Heart left ventricle (tissue), 16 donors: ENCODE data around the gene PCSK5. TPM values are rescaled to one million over a fixed set of nuclear protein-coding genes. Genes with fewer than 3 reads are reported as not detected.

Source experiments
- ATAC-seq, 4 donors: fragments of 200-7000 bp; cut with Tn5 transposase; one replicate each; pipeline ENCODE4 v1.9.1; 2020 to 2022; ENCODE audit warnings: moderate library complexity in 4 of 4, mild to moderate bottlenecking in 3 of 4, moderate number of reproducible peaks in 1 of 4
- DNase-seq, 5 donors: peaks; one replicate each; pipeline ENCODE4 v3.0.0-alpha.2; 2020
- H3K27ac ChIP-seq, 12 donors: fragments of 200-600 bp; sonication (generic) in 4 of 12; one replicate each; pipeline versions ENCODE4 v1.5.0 to v1.8.0; 2016 to 2022; ENCODE audit warnings: mild to moderate bottlenecking in 2 of 12
- H3K27me3 ChIP-seq, 9 donors: fragments of 200-600 bp; sonication (generic) in 2 of 9; one replicate each; pipeline versions ENCODE4 v1.5.1 to v1.8.0; 2016 to 2022; ENCODE audit warnings: mild to moderate bottlenecking in 3 of 9
- H3K36me3 ChIP-seq, 9 donors: fragments of 200-600 bp; sonication (generic) in 2 of 9; one replicate each; pipeline versions ENCODE4 v1.5.0 to v1.8.0; 2018 to 2022; ENCODE audit warnings: mild to moderate bottlenecking in 2 of 9
- H3K4me1 ChIP-seq, 12 donors: fragments of 200-600 bp; sonication (generic) in 4 of 12; one replicate each; pipeline versions ENCODE4 v1.5.0 to v1.8.0; 2016 to 2022; ENCODE audit warnings: mild to moderate bottlenecking in 3 of 12
- H3K4me3 ChIP-seq, 12 donors: fragments of 200-600 bp; sonication (generic) in 4 of 12; one replicate each; pipeline versions ENCODE4 v1.5.0 to v1.8.0; 2017 to 2022; ENCODE audit warnings: mild to moderate bottlenecking in 9 of 12, moderate library complexity in 4 of 12
- H3K9me3 ChIP-seq, 12 donors: fragments of 200-600 bp; sonication (generic) in 4 of 12; one replicate each; pipeline versions ENCODE4 v1.5.0 to v1.8.0; 2016 to 2022; ENCODE audit warnings: mild to moderate bottlenecking in 1 of 12
- POLR2A ChIP-seq, 2 donors: fragments of 450-650 bp; IDR thresholded peaks; one replicate each; pipeline ENCODE4 v1.6.1; 2017; ENCODE audit warnings: antibody characterized with exemption in 2 of 2, mild to moderate bottlenecking in 2 of 2, moderate library complexity in 2 of 2
- WGBS, 4 donors: extraction: QIAGEN DNeasy Blood & Tissue Kit in 2 of 4; methylation state at CpG; one replicate each; pipeline versions ENCODE4 v1.1.5 to v1.1.7; 2013 to 2018; 5-methylcytosine and 5-hydroxymethylcytosine counted together
- intact Hi-C, 10 donors: fragments of 100-400 bp; cut with DNase I; formaldehyde crosslinking; loops; one replicate each; pipeline versions ENCODE4 v1.11.1 to v1.14.2; 2022
- polyA plus RNA-seq, 2 donors: library from polyadenylated mRNA; stranded (reverse); fragments of 200-250 nt; gene quantifications; one replicate each; pipeline ENCODE4 v1.2.3, GENCODE V29; 2013
- total RNA-seq, 9 donors: library from RNA; depleted of rRNA in 2 of 9; stranded (reverse); fragments of >200 nt in 2 of 9; fragmentation: NEBNext Ultra II Directional in 3 of 9; extraction: Animal tissue kit (Norgen Biotek cat#: 25700) in 3 of 9; gene quantifications; one replicate each; pipeline versions ENCODE4 v1.1.0 to v1.2.4, GENCODE V29; 2016 to 2023
- TF ChIP-seq, protein P1 (sequence below), 12 donors: fragments of 200-600 bp; sonication (generic) in 4 of 12; IDR thresholded peaks; one replicate each; pipeline versions ENCODE4 v1.5.0 to v1.8.0; 2018 to 2022; ENCODE audit warnings: antibody characterized with exemption in 12 of 12, mild to moderate bottlenecking in 5 of 12
- donor health status: ischemic (EF 13 %, LVEDD 7.1; RV severe dilation, severe dysfunction).
- donor health status: healthy with polysubstance abuse.
- donor health status: DM: no; HTN: yes; CAD: no.
- donor health status: DM: no; HTN: no; CAD: no.
- donor health status: ischemic (EF 25% LVEDD 6.9; RV normal size, moderate dysfunction).
- donor health status: ischemic (EF 25% LVEDD 5.7; RV mildly dilated, moderate dysfunction).
- donor health status: healthy.
- donor health status: DM: yes; HTN: yes; CAD: no.
- donor health status: ischemic (EF 35%, LVEDD 5.7; RV mildly dilated, moderate dysfunction).
- donor health status: nonischemic (EF 11% LVEDD 7.7; RV severe dilation, severe dysfunction).
- donor health status: DM: yes; HTN: yes; CAD: no.
- donor health status: PGD.
- donor health status: ischemic (EF 29% LVEDD 5.4; RV normal size, mild dysfunction).
- donor health status: nonischemic (EF 23%, LVEDD 6.1; RV moderate dilation, normal function).

Gene PCSK5
- total and polyA plus RNA-seq, 11 donors, result 1.3 to 13.6 (median 5.9) TPM

DNA sequence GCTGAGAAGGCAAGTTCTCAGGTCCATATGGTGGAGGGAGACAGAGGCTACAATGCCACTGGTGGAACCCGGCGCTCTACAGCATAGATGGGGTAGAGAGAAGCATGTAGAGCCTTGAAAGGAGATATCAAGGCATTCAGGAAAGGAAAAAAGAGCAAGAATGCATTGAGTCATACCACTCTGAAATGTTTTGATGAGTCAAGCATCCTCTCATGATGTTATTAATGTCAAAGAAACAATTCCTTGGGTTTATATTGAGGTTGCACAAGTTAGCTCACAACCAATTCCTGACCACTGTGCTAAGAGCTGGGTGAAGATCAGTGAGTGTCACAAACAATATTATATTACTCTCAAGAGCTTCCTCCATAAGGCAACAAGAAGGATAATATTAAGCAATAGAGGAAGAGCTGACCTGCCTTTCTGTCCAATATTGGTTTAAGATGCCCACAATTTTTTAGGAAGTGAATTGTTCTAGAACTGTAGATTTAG lies 325.7 kb downstream of the PCSK5 start:
- H3K9me3 ChIP-seq, result no peaks in the 10 kb centered on the region
- peak in 1 of 4 donors; percentile 20 for ATAC-seq
- whole genome bisulfite sequencing, 4 donors, result 94 to 98% (median 96%) methylated on average over 2 of the region's 2 CpGs
- intact Hi-C loops, result no loop called here
- H3K4me1 ChIP-seq, result peaks cover 0 to 7% (median 0%) of the 10 kb centered on the region in 12 donors
- H3K27ac ChIP-seq, result no peak overlapping the region
- no peak overlapping the region for H3K4me3 ChIP-seq
- H3K27me3 ChIP-seq, result peaks cover 0 to 21% (median 3%) of the 10 kb centered on the region in 9 donors
- H3K36me3 ChIP-seq, result no peaks in the 10 kb centered on the region
- TF ChIP-seq, protein P1, sequence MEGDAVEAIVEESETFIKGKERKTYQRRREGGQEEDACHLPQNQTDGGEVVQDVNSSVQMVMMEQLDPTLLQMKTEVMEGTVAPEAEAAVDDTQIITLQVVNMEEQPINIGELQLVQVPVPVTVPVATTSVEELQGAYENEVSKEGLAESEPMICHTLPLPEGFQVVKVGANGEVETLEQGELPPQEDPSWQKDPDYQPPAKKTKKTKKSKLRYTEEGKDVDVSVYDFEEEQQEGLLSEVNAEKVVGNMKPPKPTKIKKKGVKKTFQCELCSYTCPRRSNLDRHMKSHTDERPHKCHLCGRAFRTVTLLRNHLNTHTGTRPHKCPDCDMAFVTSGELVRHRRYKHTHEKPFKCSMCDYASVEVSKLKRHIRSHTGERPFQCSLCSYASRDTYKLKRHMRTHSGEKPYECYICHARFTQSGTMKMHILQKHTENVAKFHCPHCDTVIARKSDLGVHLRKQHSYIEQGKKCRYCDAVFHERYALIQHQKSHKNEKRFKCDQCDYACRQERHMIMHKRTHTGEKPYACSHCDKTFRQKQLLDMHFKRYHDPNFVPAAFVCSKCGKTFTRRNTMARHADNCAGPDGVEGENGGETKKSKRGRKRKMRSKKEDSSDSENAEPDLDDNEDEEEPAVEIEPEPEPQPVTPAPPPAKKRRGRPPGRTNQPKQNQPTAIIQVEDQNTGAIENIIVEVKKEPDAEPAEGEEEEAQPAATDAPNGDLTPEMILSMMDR (IDR thresholded peaks at IDR 0.05), result no peak
- TF ChIP-seq POLR2A (IDR thresholded peaks at IDR 0.05), result no peak
- DNase-seq, result no peak

DNA sequence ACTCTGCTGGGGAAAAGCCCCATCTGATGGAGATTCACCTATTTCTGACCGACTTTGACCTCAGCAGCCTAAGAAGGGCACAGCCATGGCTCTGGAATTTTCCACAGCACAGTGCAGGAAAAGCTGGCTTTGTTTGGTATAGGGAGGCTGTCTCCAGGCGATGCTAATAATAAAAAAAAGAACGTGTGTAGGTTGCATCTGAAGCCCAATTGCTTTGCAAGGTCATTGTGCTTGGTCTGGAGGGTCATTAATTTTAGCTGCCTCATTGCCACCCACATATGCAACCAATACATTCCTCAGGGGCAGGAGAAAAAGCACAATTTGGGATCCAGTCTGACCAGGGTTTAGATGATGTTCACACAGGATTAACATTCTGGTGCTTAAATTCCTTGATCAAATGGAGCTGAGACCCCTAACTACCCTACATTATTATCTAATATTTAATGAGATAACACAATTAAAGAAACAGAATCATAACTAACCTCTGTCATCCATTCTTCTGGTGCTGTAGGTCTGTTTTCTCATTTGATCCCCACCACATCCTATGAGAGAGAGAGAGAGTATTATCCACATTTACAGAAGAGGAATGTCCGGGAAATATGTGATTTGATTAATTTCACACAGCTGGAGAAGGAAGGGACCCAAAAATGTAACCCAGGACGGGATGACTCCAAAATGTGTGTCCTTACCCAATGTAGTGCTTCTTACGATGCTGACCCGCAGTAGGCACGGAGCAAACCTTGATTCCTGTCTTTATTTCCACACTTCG lies 327.8 kb downstream of the PCSK5 start:
- ATAC-seq (no peak), DNase-seq (no peak)
- intact Hi-C loops, result no loop called here
- Histone ChIP-seq H3K9me3 (no peaks in the 10 kb centered on the region), H3K4me3 (no peak overlapping the region), H3K27me3 (peaks cover 0 to 15% (median 0%) of the 10 kb centered on the region in 9 donors), H3K4me1 (peaks cover 0 to 7% (median 0%) of the 10 kb centered on the region in 12 donors), H3K36me3 (no peaks in the 10 kb centered on the region), H3K27ac (no peak overlapping the region)
- 75 to 79% (median 75%) methylated on average over 9 of the region's 9 CpGs for WGBS, 4 donors
- no peak for TF ChIP-seq POLR2A (IDR thresholded peaks at IDR 0.05)
- TF ChIP-seq, protein P1 (IDR thresholded peaks at IDR 0.05), result no peak

DNA sequence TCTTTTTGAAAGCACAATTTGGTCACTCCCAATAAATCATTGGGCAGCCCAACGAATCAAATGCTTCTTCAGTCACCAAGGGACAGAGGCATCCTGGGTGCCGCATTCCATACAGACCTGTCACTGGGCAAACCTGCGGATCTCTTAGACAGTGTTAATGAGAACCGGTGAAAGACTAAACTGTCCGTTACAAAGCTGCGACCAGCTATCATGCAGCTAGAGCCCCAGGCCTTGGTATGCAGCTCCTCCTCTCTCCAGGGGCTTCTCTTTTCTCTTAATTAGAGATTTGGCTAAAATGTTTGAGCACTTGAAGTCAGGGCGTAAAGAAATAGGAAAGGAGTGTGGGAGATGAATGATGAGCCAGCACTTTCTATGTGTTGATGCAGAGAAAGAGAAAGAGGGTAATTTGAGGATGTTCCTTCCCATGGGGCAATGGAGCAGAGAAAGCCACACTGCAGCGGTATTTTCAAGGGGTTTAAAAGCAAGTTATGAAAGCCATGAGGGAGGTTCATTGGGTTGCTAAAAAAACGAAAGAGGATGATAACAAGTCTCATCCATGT lies 328.5 kb downstream of the PCSK5 start:
- H3K4me3 ChIP-seq, result no peak overlapping the region
- no peak for TF ChIP-seq POLR2A (IDR thresholded peaks at IDR 0.05)
- TF ChIP-seq, protein P1 (IDR thresholded peaks at IDR 0.05), result no peak
- ATAC-seq, result no peak
- H3K27me3 ChIP-seq, result peaks cover 0 to 13% (median 0%) of the 10 kb centered on the region in 9 donors
- no peaks in the 10 kb centered on the region for H3K36me3 ChIP-seq
- intact Hi-C loops, result no loop called here
- H3K9me3 ChIP-seq, result no peaks in the 10 kb centered on the region
- H3K27ac ChIP-seq, result no peak overlapping the region
- peaks cover 0 to 7% (median 0%) of the 10 kb centered on the region in 12 donors for H3K4me1 ChIP-seq
- 68 to 76% (median 71%) methylated on average over 9 of the region's 9 CpGs for WGBS, 4 donors
- DNase-seq, result no peak

DNA sequence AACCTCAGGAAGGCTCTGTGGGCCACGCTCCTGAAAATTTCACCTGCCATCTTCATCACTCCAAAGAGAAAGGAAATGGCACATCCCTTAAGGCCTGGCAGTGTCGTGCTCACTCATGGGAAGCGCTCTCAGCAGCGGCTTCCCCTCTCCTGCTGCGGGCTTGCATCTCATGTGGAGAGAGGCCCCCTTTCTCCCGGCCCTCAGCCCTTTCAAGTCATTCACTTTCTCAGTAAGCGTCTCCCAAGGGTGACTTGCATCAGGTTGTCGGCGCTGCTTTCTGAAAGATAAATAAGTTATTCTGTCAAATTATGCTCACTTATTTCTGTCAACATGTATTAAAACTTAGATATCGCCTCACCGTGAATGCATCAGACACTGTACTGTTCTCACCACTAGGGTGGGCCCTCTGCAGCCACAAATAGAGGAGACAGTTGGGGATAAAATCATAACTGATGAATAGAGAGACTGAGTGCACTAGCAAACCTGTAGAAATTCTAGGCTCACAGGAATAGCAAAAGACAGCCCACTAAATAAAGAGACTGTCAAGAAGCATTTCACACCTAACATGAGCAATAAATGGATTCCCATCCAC lies 329.2 kb downstream of the PCSK5 start:
- H3K36me3 ChIP-seq, result no peaks in the 10 kb centered on the region
- DNase-seq, result no peak
- peak overlapping the region in 1 of 12 donors; percentile 7 for H3K4me3 ChIP-seq
- TF ChIP-seq, protein P1 (IDR thresholded peaks at IDR 0.05), result peak in 10 of 12 donors; percentile 16 to 54 (median 39)
- TF ChIP-seq POLR2A (IDR thresholded peaks at IDR 0.05), result no peak
- H3K27me3 ChIP-seq, result peaks cover 0 to 13% (median 0%) of the 10 kb centered on the region in 9 donors
- intact Hi-C loops, result loop anchor here in 3 of 10 donors (5.0 kb wide), 2 partner anchors 78 to 83 kb away; no protein-coding TSS in a partner anchor
- no peak overlapping the region for H3K27ac ChIP-seq
- 46 to 53% (median 48%) methylated on average over 10 to 11 of the region's 11 CpGs for WGBS, 4 donors
- peaks cover 0 to 7% (median 0%) of the 10 kb centered on the region in 12 donors for H3K4me1 ChIP-seq
- peak in 3 of 4 donors; percentile 54 to 70 (median 67) for ATAC-seq
- no peaks in the 10 kb centered on the region for H3K9me3 ChIP-seq
